ENCODE data around the gene KCNMA1. TPM values are rescaled to one million over a fixed set of nuclear protein-coding genes. Genes with fewer than 3 reads are reported as not detected.

The KCNMA1 gene
- total RNA-seq, 2 donors from 2014 or later = 23.2 to 44.5 TPM

- H3K27ac ChIP-seq = no peak overlapping the region
- no peak overlapping the region for H3K9ac ChIP-seq (ENCODE audit: low read depth in 2 of 2, low read length in 2 of 2)
- no peak for DNase-seq
- no peak overlapping the region for H3K4me3 ChIP-seq
- H3K27me3 ChIP-seq = no peaks in the 10 kb centered on the region
- TF ChIP-seq CTCF (IDR thresholded peaks at IDR 0.05) = no peak
- no peaks in the 10 kb centered on the region for H3K36me3 ChIP-seq
- intact Hi-C loops (cut with DNase I) = no loop called here
- H3K9me3 ChIP-seq = no peaks in the 10 kb centered on the region
- H3K4me1 ChIP-seq = no peaks in the 10 kb centered on the region
These were observed 373.5 kb downstream of the KCNMA1 start for GRCh38 chr10:77264107-77264506.

DNA sequence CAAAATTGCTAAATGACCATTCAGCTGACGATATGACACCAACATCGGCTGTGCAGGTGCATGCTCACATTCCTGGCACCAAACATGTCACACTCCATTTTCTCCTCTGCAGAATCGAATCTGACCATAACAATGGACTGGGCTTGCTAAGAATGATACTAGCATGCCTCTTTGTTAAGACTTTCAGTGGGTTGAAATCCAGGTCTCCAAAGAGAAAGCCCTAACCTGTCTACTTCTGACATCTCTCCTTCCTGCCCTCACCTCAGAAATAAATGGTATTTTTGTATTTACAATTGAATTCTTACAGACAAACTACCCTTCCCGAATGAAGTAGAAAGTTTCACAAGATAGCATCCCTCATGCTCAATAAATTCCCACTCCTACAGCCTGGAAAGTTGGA lies 373.9 kb downstream of the KCNMA1 start:
- Histone ChIP-seq H3K36me3 (no peaks in the 10 kb centered on the region), H3K9me3 (no peaks in the 10 kb centered on the region), H3K27ac (no peak overlapping the region), H3K9ac (ENCODE audit: low read depth in 2 of 2, low read length in 2 of 2) (no peak overlapping the region), H3K4me3 (no peak overlapping the region), H3K4me1 (no peaks in the 10 kb centered on the region), H3K27me3 (no peaks in the 10 kb centered on the region)
- intact Hi-C loops (cut with DNase I) = no loop called here
- no peak for DNase-seq
- TF ChIP-seq CTCF (IDR thresholded peaks at IDR 0.05) = no peak

GRCh38 chr10:77261146-77261545 lies 376.5 kb downstream of the KCNMA1 start:
- no peaks in the 10 kb centered on the region for H3K27me3 ChIP-seq
- H3K36me3 ChIP-seq = no peaks in the 10 kb centered on the region
- H3K4me1 ChIP-seq = no peaks in the 10 kb centered on the region
- H3K4me3 ChIP-seq = no peak overlapping the region
- no peak overlapping the region for H3K27ac ChIP-seq
- H3K9me3 ChIP-seq = no peaks in the 10 kb centered on the region
- intact Hi-C loops (cut with DNase I) = no loop called here
- H3K9ac ChIP-seq (ENCODE audit: low read depth in 2 of 2, low read length in 2 of 2) = no peak overlapping the region
- TF ChIP-seq CTCF (IDR thresholded peaks at IDR 0.05) = no peak
- DNase-seq = no peak

- Histone ChIP-seq H3K4me1 (no peaks in the 10 kb centered on the region), H3K36me3 (no peaks in the 10 kb centered on the region), H3K27ac (no peak overlapping the region), H3K9me3 (no peaks in the 10 kb centered on the region), H3K9ac (ENCODE audit: low read depth in 2 of 2, low read length in 2 of 2) (no peak overlapping the region), H3K27me3 (no peaks in the 10 kb centered on the region), H3K4me3 (no peak overlapping the region)
- TF ChIP-seq CTCF (IDR thresholded peaks at IDR 0.05) = no peak
- intact Hi-C loops (cut with DNase I) = no loop called here
- no peak for DNase-seq
These were observed 378.3 kb downstream of the KCNMA1 start for GRCh38 chr10:77259171-77259874.

DNA sequence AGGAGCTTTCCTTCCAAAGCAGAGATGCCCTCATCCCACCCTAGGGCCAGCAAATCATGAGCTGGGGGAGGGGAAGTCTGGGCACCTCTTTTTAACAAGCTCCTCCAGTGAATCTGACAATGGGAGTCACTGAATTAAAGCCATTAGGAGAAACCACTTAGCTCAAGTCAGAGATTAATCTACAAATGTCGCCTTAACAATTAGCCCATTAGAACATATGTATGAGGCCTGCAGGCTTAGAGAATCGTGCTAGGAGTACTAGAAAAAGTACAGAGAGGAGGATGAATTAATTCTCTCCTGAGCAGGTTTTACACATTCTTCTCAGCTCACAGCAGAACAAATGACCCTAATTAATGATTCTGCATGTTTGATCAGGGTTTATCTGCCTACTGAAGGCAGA lies 381.3 kb downstream of the KCNMA1 start:
- Histone ChIP-seq H3K36me3 (no peaks in the 10 kb centered on the region), H3K4me3 (no peak overlapping the region), H3K27ac (no peak overlapping the region), H3K4me1 (no peaks in the 10 kb centered on the region), H3K9me3 (no peaks in the 10 kb centered on the region), H3K27me3 (no peaks in the 10 kb centered on the region), H3K9ac (ENCODE audit: low read depth in 2 of 2, low read length in 2 of 2) (no peak overlapping the region)
- no peak for TF ChIP-seq CTCF (IDR thresholded peaks at IDR 0.05)
- DNase-seq = no peak
- intact Hi-C loops (cut with DNase I) = no loop called here
